ENCODE data around the gene ZNF483. TPM values are rescaled to one million over a fixed set of nuclear protein-coding genes. Genes with fewer than 3 reads are reported as not detected.

ZNF483 gene
- total and polyA plus RNA-seq, 9 of the 15 experiments (the other 6 are each of a cell fraction or from before 2014, with no cell fraction given): 0.04 to 1.0 (median 0.38) TPM

- BruUV-seq (replicated peaks): no TSS peak
- ChIA-PET CTCF (ENCODE audit: low intra/inter-chr PET ratio) (no interaction called here), POLR2A (no interaction called here)
- intact Hi-C loops (cut with micrococcal nuclease) (no loop called here), in situ Hi-C loops (cut with MboI) (no loop called here)
- H3K4me3 ChIP-seq: no peak overlapping the region
- ATAC-seq: no peak
- H2AFZ ChIP-seq (ENCODE audit: low read depth, low read length): no peak overlapping the region
- no peaks in the 10 kb centered on the region for H4K20me1 ChIP-seq (replicated peaks; ENCODE audit: control insufficient read depth, insufficient read depth, low read length)
- WGBS (ENCODE audit: insufficient coverage, low coverage, missing lambda C conversion rate): 15% methylated on average over 9 of the region's 9 CpGs
- H3K9me1 ChIP-seq (ENCODE audit: control insufficient read depth, insufficient read depth, low read length): no peaks in the 10 kb centered on the region
- H3K9me3 ChIP-seq (replicated peaks; ENCODE audit: control insufficient read depth, insufficient read depth, low read depth, low read length): no peaks in the 10 kb centered on the region
- no peak overlapping the region for H3K4me2 ChIP-seq (ENCODE audit: insufficient read depth, low read length)
- no peak for FAIRE-seq
- H3K9ac ChIP-seq (ENCODE audit: insufficient read depth in 1 of 2, low read depth in 2 of 2, low read length in 2 of 2): no peak overlapping the region
- no peaks in the 10 kb centered on the region for H3K36me3 ChIP-seq (ENCODE audit: control insufficient read depth, insufficient read depth, low read length)
- no peaks in the 10 kb centered on the region; a peak in 1 of 5 replicates for H3K4me1 ChIP-seq (replicated peaks in 1 of 2; ENCODE audit: control insufficient read depth in 2 of 2, insufficient read depth in 2 of 2, low read length in 2 of 2)
- no peak overlapping the region for H3K27ac ChIP-seq (ENCODE audit: extremely low read depth, low read depth, low read length)
- TF ChIP-seq POLR2G (IDR thresholded peaks at IDR 0.05; ENCODE audit: low read depth, low read length): no peak
- no peak for TF ChIP-seq ZNF449 (CRISPR knock-in tag; IDR thresholded peaks at IDR 0.05)
- no peak for TF ChIP-seq BCLAF1 (IDR thresholded peaks at IDR 0.05; ENCODE audit: borderline replicate concordance in 1 of 2, control insufficient read depth in 1 of 2, low read depth in 2 of 2, low read length in 1 of 2)
- TF ChIP-seq MBD2 (IDR thresholded peaks at IDR 0.05; ENCODE audit: borderline replicate concordance, low read depth): no peak
- no peak for TF ChIP-seq ATF1 (CRISPR knock-in tag; IDR thresholded peaks at IDR 0.05)
- no peak for TF ChIP-seq ATF1 (tag; IDR thresholded peaks at IDR 0.05)
- TF ChIP-seq TFE3 (CRISPR knock-in tag; IDR thresholded peaks at IDR 0.05): no peak
- TF ChIP-seq ZNF655 (CRISPR knock-in tag; IDR thresholded peaks at IDR 0.05): no peak
- no peaks in the 10 kb centered on the region for H3K79me2 ChIP-seq (ENCODE audit: control insufficient read depth, insufficient read depth, low read length)
- DNase-seq (ENCODE audit: extremely low read depth in 1 of 4, low spot score in 3 of 4): no peak
- peaks cover 31 to 37% of the 10 kb centered on the region in 2 experiments for H3K27me3 ChIP-seq (ENCODE audit: control insufficient read depth in 2 of 2, insufficient read depth in 2 of 2, low read length in 2 of 2)
These were observed 80.1 kb downstream of the ZNF483 start for GRCh38 chr9:111605041-111605559.

All from K562 (cell line).